HEK293 (cell line): Measurements from ENCODE around the gene TTLL7.

Experiments
- FEZF1 ChIP-seq: fragments of 450-650 bp; formaldehyde crosslinking; IDR thresholded peaks from 2 replicates; pipeline ENCODE4 v1.5.1; 2016; ENCODE audit warnings: missing biosample characterization, missing genetic modification characterization
- GLI4 ChIP-seq: fragments of 450-650 bp; formaldehyde crosslinking; IDR thresholded peaks from 2 replicates; pipeline ENCODE4 v1.5.1; 2016; ENCODE audit warnings: missing biosample characterization, missing genetic modification characterization
- KLF1 ChIP-seq: fragments of 450-650 bp; formaldehyde crosslinking; IDR thresholded peaks from 2 replicates; pipeline ENCODE4 v1.5.1; 2016; ENCODE audit warnings: missing biosample characterization, missing genetic modification characterization
- KLF16 ChIP-seq: fragments of 450-650 bp; formaldehyde crosslinking; IDR thresholded peaks from 2 replicates; pipeline ENCODE4 v1.5.1; 2017; ENCODE audit warnings: missing biosample characterization, missing genetic modification characterization
- MEIS1 ChIP-seq: sonication (generic); formaldehyde crosslinking; IDR thresholded peaks from 2 replicates; pipeline ENCODE4 v1.8.1; 2022; ENCODE audit warnings: missing genetic modification reagents, mild to moderate bottlenecking, borderline replicate concordance
- MYNN ChIP-seq: fragments of 450-650 bp; formaldehyde crosslinking; IDR thresholded peaks from 2 replicates; pipeline ENCODE4 v1.5.1; 2016; ENCODE audit warnings: missing biosample characterization, missing genetic modification characterization, borderline replicate concordance
- OSR2 ChIP-seq: fragments of 450-650 bp; formaldehyde crosslinking; IDR thresholded peaks from 2 replicates; pipeline ENCODE4 v1.5.1; 2016; ENCODE audit warnings: missing biosample characterization, missing genetic modification characterization
- RBAK ChIP-seq: fragments of 450-650 bp; formaldehyde crosslinking; IDR thresholded peaks from 2 replicates; pipeline ENCODE4 v1.5.1; 2016; ENCODE audit warnings: missing biosample characterization, missing genetic modification characterization
- SETDB1 ChIP-seq: IDR thresholded peaks from one replicate; pipeline ENCODE4 v1.6.1; 2017; ENCODE audit warnings: mild to moderate bottlenecking, low read length, moderate library complexity, mixed read lengths; ENCODE audit not compliant: insufficient read length
- SP2 ChIP-seq: fragments of 450-650 bp; formaldehyde crosslinking; IDR thresholded peaks from 2 replicates; pipeline ENCODE4 v1.5.1; 2016; ENCODE audit warnings: missing biosample characterization, missing genetic modification characterization
- SP7 ChIP-seq: fragments of 450-650 bp; formaldehyde crosslinking; IDR thresholded peaks from 2 replicates; pipeline ENCODE4 v1.5.1; 2016; ENCODE audit warnings: missing biosample characterization, missing genetic modification characterization
- ZBTB1 ChIP-seq: fragments of 450-650 bp; formaldehyde crosslinking; IDR thresholded peaks from 2 replicates; pipeline ENCODE4 v1.5.1; 2016; ENCODE audit warnings: missing biosample characterization, missing genetic modification characterization
- ZFP69B ChIP-seq: fragments of 450-650 bp; formaldehyde crosslinking; IDR thresholded peaks from 2 replicates; pipeline ENCODE4 v1.5.1; 2016; ENCODE audit warnings: missing biosample characterization, missing genetic modification characterization
- ZIC2 ChIP-seq: fragments of 450-650 bp; formaldehyde crosslinking; IDR thresholded peaks from 2 replicates; pipeline ENCODE4 v1.5.1; 2016; ENCODE audit warnings: missing biosample characterization, missing genetic modification characterization
- ZNF10 ChIP-seq: fragments of 450-650 bp; formaldehyde crosslinking; IDR thresholded peaks from 2 replicates; pipeline ENCODE4 v1.5.1; 2017; ENCODE audit warnings: missing biosample characterization, missing genetic modification characterization
- ZNF169 ChIP-seq: fragments of 450-650 bp; formaldehyde crosslinking; IDR thresholded peaks from 2 replicates; pipeline ENCODE4 v1.5.1; 2016; ENCODE audit warnings: missing biosample characterization, missing genetic modification characterization
- ZNF184 ChIP-seq: fragments of 450-650 bp; IDR thresholded peaks from 2 replicates; pipeline ENCODE4 v1.5.1; 2018; ENCODE audit warnings: missing biosample characterization, mild to moderate bottlenecking, missing genetic modification characterization
- ZNF19 ChIP-seq: fragments of 450-650 bp; formaldehyde crosslinking; IDR thresholded peaks from 2 replicates; pipeline ENCODE4; 2016; ENCODE audit warnings: missing biosample characterization, missing genetic modification characterization, low read depth
- ZNF202 ChIP-seq: fragments of 450-650 bp; formaldehyde crosslinking; IDR thresholded peaks from 2 replicates; pipeline ENCODE4 v1.5.1; 2016; ENCODE audit warnings: missing biosample characterization, missing genetic modification characterization, borderline replicate concordance
- ZNF248 ChIP-seq: fragments of 450-650 bp; formaldehyde crosslinking; IDR thresholded peaks from 2 replicates; pipeline ENCODE4 v1.5.1; 2017; ENCODE audit warnings: missing biosample characterization, missing genetic modification characterization
- ZNF324 ChIP-seq: fragments of 450-650 bp; formaldehyde crosslinking; IDR thresholded peaks from 2 replicates; pipeline ENCODE4 v1.5.1; 2016; ENCODE audit warnings: missing biosample characterization, missing genetic modification characterization
- ZNF341 ChIP-seq: fragments of 450-650 bp; formaldehyde crosslinking; IDR thresholded peaks from 2 replicates; pipeline ENCODE4; 2016; ENCODE audit warnings: low read depth, missing biosample characterization, missing genetic modification characterization
- ZNF37A ChIP-seq: fragments of 450-650 bp; IDR thresholded peaks from 2 replicates; pipeline ENCODE4 v1.5.1; 2018; ENCODE audit warnings: missing biosample characterization, missing genetic modification characterization
- ZNF423 ChIP-seq: fragments of 450-650 bp; formaldehyde crosslinking; IDR thresholded peaks from 2 replicates; pipeline ENCODE4 v1.5.1; 2016; ENCODE audit warnings: missing biosample characterization, missing genetic modification characterization
- ZNF48 ChIP-seq: fragments of 450-650 bp; formaldehyde crosslinking; IDR thresholded peaks from 2 replicates; pipeline ENCODE4 v1.5.1; 2016; ENCODE audit warnings: missing biosample characterization, missing genetic modification characterization
- ZNF530 ChIP-seq: fragments of 450-650 bp; formaldehyde crosslinking; IDR thresholded peaks from 2 replicates; pipeline ENCODE4 v1.5.1; 2016; ENCODE audit warnings: low read depth, missing biosample characterization, missing genetic modification characterization
- ZNF548 ChIP-seq: fragments of 450-650 bp; formaldehyde crosslinking; IDR thresholded peaks from 2 replicates; pipeline ENCODE4 v1.5.1; 2016; ENCODE audit warnings: missing biosample characterization, missing genetic modification characterization
- ZNF596 ChIP-seq: fragments of 450-650 bp; IDR thresholded peaks from 2 replicates; pipeline ENCODE4 v1.5.0; 2018; ENCODE audit warnings: missing biosample characterization, mild to moderate bottlenecking, missing genetic modification characterization, moderate library complexity
- ZNF610 ChIP-seq: fragments of 450-650 bp; formaldehyde crosslinking; IDR thresholded peaks from 2 replicates; pipeline ENCODE4 v1.5.1; 2016; ENCODE audit warnings: missing biosample characterization, missing genetic modification characterization, borderline replicate concordance
- ZNF654 ChIP-seq: fragments of 450-650 bp; formaldehyde crosslinking; IDR thresholded peaks from 2 replicates; pipeline ENCODE4 v1.5.1; 2016; ENCODE audit warnings: low read depth, missing biosample characterization, missing genetic modification characterization
- ZNF658 ChIP-seq: fragments of 450-650 bp; formaldehyde crosslinking; IDR thresholded peaks from 2 replicates; pipeline ENCODE4; 2016; ENCODE audit warnings: missing biosample characterization, missing genetic modification characterization
- ZNF707 ChIP-seq: fragments of 450-650 bp; formaldehyde crosslinking; IDR thresholded peaks from 2 replicates; pipeline ENCODE4 v1.5.1; 2016; ENCODE audit warnings: missing biosample characterization, missing genetic modification characterization
- ZNF791 ChIP-seq: fragments of 450-650 bp; formaldehyde crosslinking; IDR thresholded peaks from 2 replicates; pipeline ENCODE4 v1.5.1; 2016; ENCODE audit warnings: missing biosample characterization, missing genetic modification characterization
- ZNF830 ChIP-seq: fragments of 450-650 bp; IDR thresholded peaks from 2 replicates; pipeline ENCODE4 v1.5.0; 2018; ENCODE audit warnings: missing biosample characterization, missing genetic modification characterization, low read depth, mild to moderate bottlenecking, moderate library complexity
- ZSCAN16 ChIP-seq: fragments of 450-650 bp; formaldehyde crosslinking; IDR thresholded peaks from 2 replicates; pipeline ENCODE4 v1.5.1; 2016; ENCODE audit warnings: missing biosample characterization, missing genetic modification characterization
- ZSCAN23 ChIP-seq: fragments of 450-650 bp; formaldehyde crosslinking; IDR thresholded peaks from 2 replicates; pipeline ENCODE4 v1.5.1; 2016; ENCODE audit warnings: missing biosample characterization, missing genetic modification characterization
- ZSCAN30 ChIP-seq: fragments of 450-650 bp; IDR thresholded peaks from 2 replicates; pipeline ENCODE4 v1.5.1; 2018; ENCODE audit warnings: missing biosample characterization, mild to moderate bottlenecking, missing genetic modification characterization, moderate library complexity
- TF ChIP-seq, protein P1 (sequence below): fragments of 450-650 bp; formaldehyde crosslinking; IDR thresholded peaks from 2 replicates; pipeline ENCODE4 v1.5.1; 2016; ENCODE audit warnings: missing biosample characterization, missing genetic modification characterization
- TF ChIP-seq, protein P2 (sequence below): fragments of 450-650 bp; formaldehyde crosslinking; IDR thresholded peaks from 2 replicates; pipeline ENCODE4 v1.5.1; 2016; ENCODE audit warnings: missing biosample characterization, missing genetic modification characterization
- TF ChIP-seq, protein P3 (sequence below): fragments of 450-650 bp; formaldehyde crosslinking; IDR thresholded peaks from 2 replicates; pipeline ENCODE4 v1.5.1; 2016; ENCODE audit warnings: missing biosample characterization, missing genetic modification characterization

The TTLL7 gene

DNA sequence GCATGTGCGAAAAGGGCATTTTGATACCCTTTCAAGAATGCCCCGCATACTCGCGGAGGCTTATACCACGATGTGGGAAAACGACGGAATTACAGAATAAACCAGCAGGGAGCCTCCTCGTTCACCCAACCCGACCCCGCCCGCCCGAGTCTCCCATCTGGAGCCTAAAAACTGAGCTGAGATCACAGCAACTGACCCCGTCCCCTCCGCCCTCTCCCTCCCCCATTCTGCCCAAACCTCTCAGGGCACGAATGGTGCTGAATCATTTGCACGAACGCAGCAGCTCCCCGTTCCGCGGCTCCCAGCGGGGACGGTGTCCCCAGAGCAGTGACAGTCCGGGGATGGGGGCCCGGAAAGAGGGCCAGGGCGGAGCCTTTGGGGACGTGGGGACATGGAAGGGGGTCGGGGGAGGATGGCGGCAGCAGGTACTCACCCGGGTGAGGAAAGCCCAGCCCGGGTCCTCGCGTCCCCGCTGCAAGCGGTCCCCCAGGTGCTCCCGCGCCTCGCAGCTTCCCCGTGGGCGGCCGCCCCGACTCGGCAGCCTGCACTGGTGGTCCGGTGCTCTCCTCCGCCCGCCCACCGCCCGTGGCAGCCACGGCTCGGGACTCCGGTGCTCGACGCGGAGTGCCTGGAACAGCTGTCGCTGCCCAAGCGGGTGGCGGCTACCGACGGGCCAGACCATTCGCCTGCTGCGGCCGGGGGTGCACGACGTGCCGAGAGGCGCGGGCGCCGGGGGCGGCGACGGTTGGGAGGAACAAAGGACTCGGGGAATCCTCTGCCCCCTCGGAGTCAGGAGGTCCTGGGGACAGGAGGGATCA lies at the start of gene TTLL7 (continued):
- TF ChIP-seq, protein P1, sequence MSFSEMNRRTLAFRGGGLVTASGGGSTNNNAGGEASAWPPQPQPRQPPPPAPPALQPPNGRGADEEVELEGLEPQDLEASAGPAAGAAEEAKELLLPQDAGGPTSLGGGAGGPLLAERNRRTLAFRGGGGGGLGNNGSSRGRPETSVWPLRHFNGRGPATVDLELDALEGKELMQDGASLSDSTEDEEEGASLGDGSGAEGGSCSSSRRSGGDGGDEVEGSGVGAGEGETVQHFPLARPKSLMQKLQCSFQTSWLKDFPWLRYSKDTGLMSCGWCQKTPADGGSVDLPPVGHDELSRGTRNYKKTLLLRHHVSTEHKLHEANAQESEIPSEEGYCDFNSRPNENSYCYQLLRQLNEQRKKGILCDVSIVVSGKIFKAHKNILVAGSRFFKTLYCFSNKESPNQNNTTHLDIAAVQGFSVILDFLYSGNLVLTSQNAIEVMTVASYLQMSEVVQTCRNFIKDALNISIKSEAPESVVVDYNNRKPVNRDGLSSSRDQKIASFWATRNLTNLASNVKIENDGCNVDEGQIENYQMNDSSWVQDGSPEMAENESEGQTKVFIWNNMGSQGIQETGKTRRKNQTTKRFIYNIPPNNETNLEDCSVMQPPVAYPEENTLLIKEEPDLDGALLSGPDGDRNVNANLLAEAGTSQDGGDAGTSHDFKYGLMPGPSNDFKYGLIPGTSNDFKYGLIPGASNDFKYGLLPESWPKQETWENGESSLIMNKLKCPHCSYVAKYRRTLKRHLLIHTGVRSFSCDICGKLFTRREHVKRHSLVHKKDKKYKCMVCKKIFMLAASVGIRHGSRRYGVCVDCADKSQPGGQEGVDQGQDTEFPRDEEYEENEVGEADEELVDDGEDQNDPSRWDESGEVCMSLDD (tag by site-specific recombination), result 0 out of 2 replicates have a peak, but pooled peaks have one; percentile 72
- TF ChIP-seq KLF1 (tag by site-specific recombination) (no peak; the same call in none of the 2 replicates), ZIC2 (tag by site-specific recombination) (peak; percentile 42), OSR2 (tag by site-specific recombination) (peak; percentile 82), ZNF610 (tag by site-specific recombination) (peak; percentile 77; the same call in 1 of the 2 replicates), ZNF707 (tag by site-specific recombination) (no peak), SP2 (tag by site-specific recombination) (peak; percentile 51), ZNF184 (tag by site-specific recombination) (0 out of 2 replicates have a peak, but pooled peaks have one; percentile 49), ZBTB1 (tag by site-specific recombination) (peak; percentile 75; the same call in 1 of the 2 replicates), FEZF1 (tag by site-specific recombination) (no peak), ZNF791 (tag by site-specific recombination) (no peak), GLI4 (tag by site-specific recombination) (peak; percentile 78; the same call in 1 of the 2 replicates), ZNF830 (no peak), ZNF324 (peak; percentile 93; the same call in 1 of the 2 replicates), ZNF423 (tag by site-specific recombination) (no peak), ZSCAN16 (no peak), ZNF548 (tag by site-specific recombination) (no peak), ZNF248 (no peak), ZNF654 (tag by site-specific recombination) (no peak), ZSCAN30 (tag by site-specific recombination) (peak; percentile 87), ZNF48 (tag by site-specific recombination) (no peak), ZNF530 (tag by site-specific recombination) (no peak), ZNF169 (tag by site-specific recombination) (no peak), MEIS1 (no peak), ZNF10 (no peak), ZNF202 (tag by site-specific recombination) (no peak), SP7 (peak; percentile 85), RBAK (no peak), SETDB1 (no peak), ZNF596 (tag by site-specific recombination) (no peak), ZNF37A (tag by site-specific recombination) (0 out of 2 replicates have a peak, but pooled peaks have one; percentile 4), ZNF19 (no peak), KLF16 (tag by site-specific recombination) (peak; percentile 65; the same call in 1 of the 2 replicates), ZFP69B (tag by site-specific recombination) (no peak), ZNF341 (peak; percentile 99), ZSCAN23 (tag by site-specific recombination) (peak; percentile 36; the same call in 1 of the 2 replicates), ZNF658 (tag by site-specific recombination) (no peak), MYNN (tag by site-specific recombination) (0 out of 2 replicates have a peak, but pooled peaks have one; percentile 10)
- TF ChIP-seq, protein P2, sequence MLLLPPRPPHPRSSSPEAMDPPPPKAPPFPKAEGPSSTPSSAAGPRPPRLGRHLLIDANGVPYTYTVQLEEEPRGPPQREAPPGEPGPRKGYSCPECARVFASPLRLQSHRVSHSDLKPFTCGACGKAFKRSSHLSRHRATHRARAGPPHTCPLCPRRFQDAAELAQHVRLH (tag by site-specific recombination), result peak; percentile 84; the same call in 1 of the 2 replicates
- TF ChIP-seq, protein P3, sequence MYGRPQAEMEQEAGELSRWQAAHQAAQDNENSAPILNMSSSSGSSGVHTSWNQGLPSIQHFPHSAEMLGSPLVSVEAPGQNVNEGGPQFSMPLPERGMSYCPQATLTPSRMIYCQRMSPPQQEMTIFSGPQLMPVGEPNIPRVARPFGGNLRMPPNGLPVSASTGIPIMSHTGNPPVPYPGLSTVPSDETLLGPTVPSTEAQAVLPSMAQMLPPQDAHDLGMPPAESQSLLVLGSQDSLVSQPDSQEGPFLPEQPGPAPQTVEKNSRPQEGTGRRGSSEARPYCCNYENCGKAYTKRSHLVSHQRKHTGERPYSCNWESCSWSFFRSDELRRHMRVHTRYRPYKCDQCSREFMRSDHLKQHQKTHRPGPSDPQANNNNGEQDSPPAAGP, result peak; percentile 78; the same call in 1 of the 2 replicates
